HG03045 (cell line): ENCODE data around the gene TCF12.
"Not testable (repeated sequence)": the region's sequence is repeated elsewhere in the genome, so short reads cannot be mapped to it uniquely, and the experiment has no call there.

Experiments
- ATAC-seq: cut with Tn5 transposase; IDR thresholded peaks from one replicate; pipeline ENCODE4 v1.9.1; 2021; ENCODE audit warnings: mild to moderate bottlenecking, moderate library complexity; ENCODE audit not compliant: unreplicated experiment

TCF12 gene

DNA sequence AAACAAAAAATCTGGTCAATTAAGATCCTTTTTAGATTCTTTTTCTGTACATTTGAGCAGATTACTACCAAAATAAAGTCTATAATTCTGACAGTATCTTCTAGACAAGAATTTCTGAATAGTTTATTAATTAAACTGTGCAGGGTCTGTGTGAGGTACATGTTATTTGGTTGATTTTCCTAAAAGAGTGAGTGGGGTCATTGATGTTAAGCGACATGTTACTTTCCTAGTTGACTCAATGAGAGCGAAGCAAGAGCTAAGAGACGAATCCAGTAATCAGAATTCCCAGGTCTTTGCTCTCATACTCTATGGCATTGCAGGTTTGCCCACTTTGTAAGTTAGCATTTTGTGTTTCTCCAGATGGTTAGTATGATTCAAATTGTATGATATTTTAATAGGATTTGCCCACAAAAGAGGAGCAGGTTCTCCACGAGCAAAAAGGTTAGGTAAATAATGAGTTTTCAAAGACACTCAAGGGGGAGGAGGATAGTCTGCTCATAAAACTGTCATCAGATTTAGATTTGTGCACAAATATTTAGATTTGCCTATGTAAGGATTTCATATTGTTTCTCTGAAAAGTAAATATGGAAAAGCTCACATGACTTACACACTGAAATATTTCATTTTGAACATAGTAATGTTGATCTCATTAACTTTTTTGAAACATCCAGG lies 240.7 kb downstream of the TCF12 start:
- no peak for ATAC-seq

DNA sequence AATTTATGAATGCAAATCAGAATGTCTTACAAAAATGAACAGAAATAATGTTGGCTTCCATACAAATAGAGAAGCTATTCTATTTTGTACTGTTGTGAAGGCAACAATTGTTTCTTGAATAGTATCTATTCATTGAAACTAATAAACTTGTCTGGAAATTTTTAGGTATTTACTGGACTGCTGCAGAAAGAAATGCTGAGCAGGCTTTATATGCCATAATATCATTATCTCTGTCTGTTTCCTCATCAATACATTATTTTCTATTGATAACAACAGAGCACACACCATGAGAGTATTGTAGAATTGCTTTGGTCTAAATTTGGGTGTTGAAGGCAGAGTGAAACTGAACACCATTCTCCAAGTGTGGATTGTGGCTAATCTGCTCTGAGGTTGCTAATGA lies 241.3 kb downstream of the TCF12 start:
- ATAC-seq: no peak

DNA sequence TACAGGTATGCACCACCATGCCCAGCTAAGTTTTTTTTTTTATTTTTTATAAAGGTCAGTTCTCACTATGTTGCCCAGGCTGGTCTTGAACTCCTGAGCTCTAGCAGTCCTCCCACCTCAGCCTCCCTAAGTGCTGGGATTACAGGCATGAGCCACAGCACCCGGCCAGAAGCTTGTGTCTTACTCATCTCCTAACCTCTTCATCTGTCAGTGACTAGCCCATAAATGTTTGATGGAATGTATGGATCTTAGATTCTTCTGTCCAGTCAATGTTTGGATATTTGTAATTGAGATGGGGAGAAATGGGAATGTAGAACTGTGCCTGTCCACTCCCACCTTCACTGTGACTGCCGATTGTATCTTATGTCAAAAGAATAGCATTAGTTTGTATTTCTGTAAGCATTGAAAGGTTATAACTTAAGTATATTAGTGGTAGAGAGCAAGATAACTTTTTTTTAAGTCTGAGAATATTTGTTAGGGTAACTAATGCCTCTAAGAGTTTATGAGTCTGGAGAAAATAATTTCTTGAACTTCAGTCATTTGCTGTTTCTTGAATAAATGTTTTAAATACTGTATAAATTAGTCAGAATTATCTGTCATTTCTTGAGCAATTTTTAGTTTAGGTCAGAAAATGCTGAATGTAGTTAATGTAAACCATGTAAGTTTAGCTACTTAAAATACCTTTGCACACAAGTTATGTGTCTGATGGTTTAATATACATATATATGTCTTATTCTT lies 242.5 kb downstream of the TCF12 start:
- no peak for ATAC-seq

DNA sequence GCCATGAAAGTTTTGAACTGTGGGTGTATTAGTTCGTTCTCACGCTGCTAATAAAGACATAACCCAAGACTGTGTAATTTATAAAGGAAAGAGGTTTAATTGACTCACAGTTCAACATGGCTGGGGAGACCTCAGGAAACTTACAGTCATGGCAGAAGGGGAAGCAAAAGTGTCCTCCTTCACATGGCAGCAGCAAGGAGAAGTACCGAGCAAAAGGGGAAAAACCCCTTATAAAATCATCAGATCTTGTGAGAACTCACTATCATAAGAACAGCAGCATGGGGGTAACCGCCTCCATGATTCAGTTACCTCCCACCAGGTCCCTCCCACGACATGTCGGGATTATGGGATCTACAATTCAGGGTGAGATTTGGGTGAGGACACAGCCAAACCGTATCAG lies 245.8 kb downstream of the TCF12 start:
- not testable (repeated sequence) for ATAC-seq

DNA sequence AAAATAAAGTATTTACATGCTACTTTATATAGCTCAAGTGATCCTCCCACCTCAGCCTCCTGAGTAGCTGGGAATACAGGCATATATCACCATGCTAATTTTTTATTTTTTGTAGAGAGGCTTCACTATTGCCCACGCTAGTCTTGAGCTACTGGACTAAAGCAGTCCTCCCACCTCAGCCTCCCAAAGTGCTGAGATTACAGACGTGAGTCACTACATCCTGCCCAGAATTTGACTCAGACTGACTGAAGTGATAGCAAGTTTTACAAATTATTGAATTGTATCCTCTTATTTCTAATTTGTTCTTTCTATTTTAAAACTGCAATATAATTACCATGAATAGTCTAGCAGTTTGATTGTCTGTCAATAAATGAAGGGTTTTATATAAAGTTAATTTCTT lies 247.5 kb downstream of the TCF12 start:
- ATAC-seq: no peak

DNA sequence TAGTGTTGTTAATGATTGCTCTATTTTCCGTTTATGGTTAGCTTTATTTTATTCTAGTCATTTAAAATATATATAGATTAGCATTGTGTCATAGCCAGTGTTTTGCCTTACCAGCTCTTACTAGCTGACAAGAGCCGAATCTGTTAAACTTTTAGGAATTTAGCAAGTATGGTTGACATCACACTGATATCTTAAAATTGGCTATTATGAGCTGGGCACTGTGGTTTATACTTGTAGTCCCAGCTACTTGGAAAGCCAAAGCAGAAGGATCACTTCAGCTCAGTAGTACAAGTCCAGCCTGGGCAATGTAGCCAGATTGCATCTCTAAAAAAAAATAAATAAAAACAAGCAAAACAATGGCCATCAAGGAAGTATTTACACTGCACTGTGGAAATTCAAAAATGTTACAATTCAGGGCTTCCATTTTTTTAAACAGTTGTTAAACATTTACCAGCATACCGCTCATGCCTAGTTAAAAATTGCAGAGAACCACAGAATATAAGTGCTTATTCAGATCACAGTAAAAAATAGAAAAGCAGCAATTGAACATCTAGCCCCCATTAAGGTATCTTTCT lies 249.5 kb downstream of the TCF12 start:
- ATAC-seq: no peak

DNA sequence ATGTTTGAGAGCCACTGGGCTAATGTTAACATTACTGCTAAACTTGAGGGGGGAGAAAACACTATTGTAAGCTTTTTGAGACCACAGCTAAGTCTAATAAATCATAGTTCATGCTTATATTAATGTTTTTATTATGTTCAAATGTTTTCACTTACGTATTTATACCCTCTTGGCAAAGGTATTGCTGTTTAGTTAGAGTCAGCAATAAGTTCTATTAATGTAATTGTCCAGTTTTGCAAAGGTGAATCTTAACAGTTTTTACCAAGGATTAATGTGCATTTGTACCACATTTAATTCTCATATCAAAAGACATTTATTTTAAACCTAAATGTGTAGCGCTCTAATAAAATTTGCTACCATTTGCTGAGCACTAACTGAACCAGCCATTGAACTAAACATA lies 251.2 kb downstream of the TCF12 start:
- no peak for ATAC-seq

DNA sequence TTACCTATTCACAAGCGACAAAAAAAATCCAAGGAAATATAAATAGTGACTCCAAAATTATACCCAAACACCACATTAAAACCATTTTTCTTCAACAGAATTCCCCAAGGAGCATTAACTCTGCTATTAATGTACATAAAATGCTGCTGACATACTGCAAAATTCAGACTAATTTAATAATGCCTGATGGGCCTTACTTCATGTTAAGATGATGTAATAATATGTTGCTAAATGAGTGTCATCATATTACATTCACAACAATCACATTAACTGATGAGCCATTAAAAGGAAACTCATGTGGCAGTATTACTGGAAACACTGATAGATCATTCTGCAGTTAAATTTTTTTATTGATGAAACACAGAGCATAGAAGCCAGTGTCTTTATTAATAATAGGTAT lies 253.0 kb downstream of the TCF12 start:
- no peak for ATAC-seq

DNA sequence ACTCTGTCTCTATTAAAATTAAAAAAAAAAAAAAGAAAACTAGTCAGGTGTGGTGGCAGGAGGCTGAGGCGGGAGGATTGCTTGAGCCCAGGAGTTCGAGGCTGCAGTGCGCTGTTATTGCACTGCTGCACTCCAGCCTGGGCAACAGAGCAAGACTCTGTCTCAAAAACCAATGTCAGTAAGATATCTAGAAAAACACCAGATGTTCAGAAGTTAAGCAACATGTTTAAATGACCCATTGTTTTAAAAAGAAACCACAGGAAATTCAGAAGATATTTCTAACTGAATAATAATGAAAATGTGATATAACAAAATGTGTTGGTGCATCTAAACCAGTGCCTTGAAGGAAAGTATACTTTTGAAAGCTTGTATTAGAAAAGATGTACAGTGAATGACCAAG lies 254.5 kb downstream of the TCF12 start:
- ATAC-seq: no peak

DNA sequence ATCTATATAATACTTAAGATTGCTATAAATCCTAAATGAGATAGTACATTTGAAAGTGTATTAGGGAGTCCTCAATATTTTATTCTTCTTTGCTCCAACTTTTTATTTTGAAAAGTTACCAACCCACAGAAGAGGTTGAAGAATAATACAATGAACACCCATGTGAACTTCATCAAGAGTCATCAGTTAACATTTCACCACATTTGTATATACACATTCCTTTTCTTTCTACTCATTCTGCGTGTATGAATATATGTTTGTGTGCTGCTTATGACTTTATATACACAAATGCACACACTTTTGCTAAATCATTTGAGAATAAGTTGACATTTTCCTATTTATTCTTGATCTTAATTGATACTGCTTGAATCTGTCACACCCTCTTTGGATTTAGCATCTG lies 264.6 kb downstream of the TCF12 start:
- no peak for ATAC-seq

DNA sequence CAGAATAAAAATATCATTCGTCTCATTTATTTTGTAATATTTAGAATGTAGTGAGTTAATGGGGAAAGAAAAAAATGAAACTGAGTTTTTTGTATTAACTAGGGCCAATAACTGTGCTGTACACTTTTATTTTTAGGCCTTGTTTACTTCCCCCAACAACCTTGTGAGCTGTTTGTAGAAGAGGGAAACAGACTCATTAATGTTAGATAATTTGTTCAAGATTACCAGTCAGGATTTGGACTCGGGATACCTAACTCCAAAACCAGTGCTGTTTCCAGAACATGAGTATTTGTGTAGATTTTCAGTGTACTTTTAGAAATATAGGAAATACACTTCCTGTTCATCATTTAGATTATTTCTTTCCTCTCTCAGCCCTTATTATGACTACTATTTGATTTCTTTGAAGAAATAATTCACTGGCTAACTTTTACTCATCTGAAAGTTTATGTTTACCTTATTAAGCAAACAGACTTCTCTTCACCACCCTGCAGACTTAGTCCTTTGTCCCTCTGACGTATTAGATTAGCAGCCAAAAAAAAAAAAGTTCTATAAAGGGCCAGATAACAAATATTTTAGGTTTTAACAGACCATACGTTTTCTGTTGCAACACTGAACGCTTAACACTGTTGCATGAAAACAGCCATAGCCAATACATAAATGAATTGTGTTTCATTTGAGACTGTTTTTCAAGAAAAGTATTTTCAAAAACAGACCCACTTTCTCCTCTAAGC lies 265.3 kb downstream of the TCF12 start:
- ATAC-seq: no peak

DNA sequence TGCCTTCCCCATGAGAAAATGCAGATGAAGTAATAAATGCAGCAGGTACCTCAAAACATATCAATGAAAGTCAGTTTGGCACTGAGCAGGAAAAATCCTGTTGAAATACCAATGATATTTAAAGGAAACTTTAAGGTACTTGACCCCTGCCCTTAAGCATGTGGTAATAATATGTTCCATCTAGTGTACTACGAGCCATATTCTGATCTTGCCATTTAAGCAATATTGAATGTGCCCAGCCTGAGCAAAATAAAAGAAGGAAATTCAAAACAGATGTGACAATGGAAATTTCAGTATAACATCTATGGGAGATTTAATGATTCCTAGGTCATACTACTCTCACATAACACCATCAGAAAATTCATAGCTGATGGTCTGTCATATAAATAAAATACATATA lies 266.1 kb downstream of the TCF12 start:
- ATAC-seq: no peak

DNA sequence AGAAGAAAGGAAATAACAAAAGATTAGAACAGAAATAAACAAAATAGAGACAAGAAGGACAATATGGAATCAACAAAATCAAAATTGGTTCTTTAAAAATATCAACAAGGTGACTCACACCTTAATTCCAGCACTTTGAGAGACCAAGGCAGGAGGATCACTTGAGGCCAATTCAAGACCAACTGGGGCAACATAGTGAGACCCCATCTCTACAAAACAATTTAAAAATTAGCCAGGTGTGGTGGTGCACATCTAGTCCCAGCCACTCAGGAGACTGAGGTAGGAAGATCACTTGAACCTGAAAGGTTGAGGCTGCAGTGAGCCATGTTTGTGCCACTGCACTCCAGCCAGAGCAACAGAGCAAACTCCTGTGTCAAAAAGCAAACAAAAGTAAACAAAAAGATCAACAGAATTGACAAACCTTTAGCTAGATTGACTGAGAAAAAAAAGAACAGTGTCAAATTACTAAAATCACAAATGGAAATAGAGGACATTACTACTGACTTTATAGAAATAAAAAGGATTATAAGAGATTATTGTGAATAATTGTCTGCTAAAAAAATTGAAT lies 267.1 kb downstream of the TCF12 start:
- no peak for ATAC-seq

DNA sequence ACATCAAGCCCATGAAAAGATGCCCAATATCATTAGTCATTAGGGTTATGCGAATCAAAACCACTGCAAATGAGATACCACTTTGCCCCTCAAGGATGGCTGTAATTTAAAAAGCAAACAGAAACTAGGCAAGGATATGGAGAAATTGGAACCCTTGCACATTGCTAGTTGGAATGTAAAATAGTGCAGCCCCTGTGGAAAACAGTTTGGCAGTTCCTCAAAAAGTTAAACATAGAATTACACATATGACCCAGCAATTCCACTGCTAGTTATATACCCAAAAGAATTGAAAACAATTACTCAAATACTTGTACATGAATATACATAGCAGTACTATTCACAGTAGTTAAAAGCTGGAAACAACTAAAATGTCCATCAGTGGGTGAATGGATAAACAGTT lies 271.0 kb downstream of the TCF12 start:
- ATAC-seq: no peak

DNA sequence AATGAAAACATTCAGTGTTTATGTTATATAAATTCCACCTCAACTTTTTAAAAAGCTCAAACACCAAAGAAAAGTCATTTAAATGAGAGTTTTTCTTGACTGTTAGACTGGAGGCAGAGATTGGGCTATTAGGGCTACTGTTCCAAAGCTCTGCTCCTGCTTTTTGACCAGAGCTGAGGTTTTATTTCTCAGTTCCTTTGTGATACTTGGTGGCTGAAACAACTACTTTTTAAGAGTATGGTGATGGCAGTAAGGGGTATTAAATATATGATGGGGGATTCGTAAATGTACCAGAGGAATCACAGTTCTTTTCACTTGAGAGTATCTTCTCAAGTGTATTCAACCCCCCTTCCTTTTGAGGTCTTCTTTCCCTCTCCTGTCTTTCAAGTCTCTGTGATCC lies 271.8 kb downstream of the TCF12 start:
- no peak for ATAC-seq

DNA sequence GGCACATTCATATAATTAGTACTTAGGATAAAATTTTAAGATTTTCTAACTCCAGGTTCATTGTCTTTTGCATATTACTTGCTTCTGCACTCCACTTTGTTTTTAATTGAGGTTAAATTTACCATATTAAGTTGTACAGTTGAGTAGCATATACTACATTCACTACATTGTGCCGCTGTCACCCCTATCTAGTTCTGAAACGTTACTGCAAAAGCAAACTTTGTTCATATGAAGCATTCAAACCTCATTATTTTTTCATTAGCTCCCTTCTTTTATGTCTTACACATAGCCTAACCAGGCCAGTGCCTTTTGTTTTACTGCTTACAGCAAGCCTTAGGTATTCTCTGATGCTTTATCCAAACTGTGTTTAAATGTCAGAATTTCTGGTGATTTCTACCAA lies 274.7 kb downstream of the TCF12 start:
- ATAC-seq: no peak

DNA sequence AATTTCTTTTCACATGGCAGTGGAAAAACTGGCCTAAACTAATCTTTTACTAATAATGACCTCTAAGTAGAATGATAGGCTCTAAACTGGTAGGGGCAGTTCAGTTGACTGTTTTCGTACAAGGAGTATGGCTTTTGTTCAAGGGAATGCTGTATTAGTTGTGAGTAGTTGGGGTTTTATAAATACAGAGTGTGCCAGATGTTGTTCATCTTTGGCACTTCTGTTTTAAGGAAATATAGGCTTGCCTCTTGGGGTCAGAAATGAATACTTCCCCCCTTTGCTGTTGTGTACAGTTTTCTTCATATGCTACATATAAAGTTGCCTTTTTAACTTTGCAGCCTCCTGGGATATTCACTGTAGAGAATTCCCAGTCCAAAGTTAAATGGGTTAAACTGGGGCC lies 276.9 kb downstream of the TCF12 start:
- ATAC-seq: no peak

DNA sequence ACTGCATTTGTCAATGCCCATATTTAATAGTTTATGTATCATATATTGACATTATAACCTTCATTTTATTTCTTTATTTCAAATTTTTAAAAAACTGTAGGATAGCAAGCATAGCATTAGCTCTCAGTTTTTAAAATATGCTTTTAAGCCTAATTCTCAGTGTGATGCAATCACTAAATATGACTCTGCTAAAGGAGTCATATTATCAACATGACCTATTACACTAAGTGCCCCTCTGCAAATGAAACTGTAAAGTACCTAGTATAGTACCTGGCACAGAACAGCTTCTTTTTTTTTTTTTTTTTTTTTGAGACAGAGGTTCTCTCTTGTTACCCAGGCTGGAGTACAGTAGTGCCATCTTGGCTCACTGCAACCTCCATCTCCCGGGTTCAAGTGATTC lies 278.4 kb downstream of the TCF12 start:
- no peak for ATAC-seq

DNA sequence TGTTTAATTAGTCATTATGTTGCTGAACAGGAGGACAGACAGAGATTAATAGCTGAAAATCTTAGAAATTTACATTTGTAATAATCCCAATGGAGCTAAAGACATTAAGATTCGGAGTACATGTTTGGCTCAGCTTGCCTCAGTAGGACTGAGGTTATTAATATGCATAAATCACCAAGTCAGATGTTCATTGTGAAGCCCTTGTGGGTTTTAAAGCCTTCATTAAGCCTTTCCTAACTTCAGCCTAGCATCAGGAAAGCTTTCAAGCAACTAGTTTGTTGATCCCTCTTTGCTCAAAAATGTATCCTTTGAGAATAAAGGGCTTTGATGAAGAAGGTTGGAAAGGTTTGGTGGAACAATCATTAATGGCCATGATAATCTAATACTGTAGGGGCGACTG lies 279.7 kb downstream of the TCF12 start:
- no peak for ATAC-seq

DNA sequence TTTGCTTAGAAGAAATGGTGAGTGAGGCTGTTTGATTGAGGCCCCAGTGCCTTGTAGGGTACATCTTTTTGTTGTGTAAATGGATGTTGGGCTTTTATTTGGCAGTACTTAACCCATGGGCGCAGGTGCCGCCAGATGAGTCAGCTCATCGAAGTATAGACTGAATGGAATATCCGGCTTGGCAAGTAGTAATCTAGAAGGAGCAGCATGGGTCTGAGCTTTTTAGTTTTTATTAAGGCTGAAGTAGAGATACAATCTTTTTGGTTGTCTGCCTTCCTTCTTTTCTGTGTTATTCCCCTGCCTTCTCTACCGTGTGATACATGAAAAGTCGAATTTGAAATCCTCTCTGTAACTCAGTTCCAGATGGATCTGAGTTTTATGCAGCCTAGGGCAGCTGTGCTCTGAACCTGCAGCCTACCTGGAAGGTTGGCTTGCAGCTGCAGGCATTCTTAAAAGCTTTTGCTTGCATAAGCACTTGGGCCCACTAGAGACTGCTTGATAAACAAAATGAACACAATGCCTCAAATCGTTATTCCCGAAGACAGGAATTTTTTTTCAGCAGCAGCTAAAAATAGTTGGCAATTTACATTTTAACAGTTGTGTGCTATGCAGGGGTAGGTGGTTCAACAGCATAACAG lies 280.3 kb downstream of the TCF12 start:
- ATAC-seq: no peak

DNA sequence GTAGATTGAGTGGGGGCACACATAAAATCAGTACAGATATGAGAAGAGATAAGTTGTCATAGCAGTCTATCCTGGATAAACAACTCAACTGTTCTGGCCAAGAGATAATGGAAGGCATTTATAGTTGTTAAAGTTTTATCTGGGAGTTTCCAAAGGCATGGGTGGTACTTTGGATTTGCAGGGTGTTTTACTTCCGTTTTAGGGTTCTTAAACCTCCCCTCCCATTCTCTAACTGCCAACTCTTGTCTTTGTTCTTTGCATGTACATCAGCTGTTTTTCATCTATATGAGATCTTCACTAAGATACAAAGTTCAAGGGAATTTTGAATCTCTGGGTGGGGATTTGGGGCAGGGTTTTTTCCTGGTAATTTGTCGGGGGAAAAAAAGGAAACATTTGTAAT lies 283.1 kb downstream of the TCF12 start:
- ATAC-seq: no peak
